ENCODE measurements around the gene AKR1E2. TPM values are rescaled to one million over a fixed set of nuclear protein-coding genes. Genes with fewer than 3 reads are reported as not detected.
A peak's percentile ranks its signal among the peaks of the same experiment; 100 is the strongest.

The AKR1E2 gene
- polyA plus RNA-seq, 3 donors: 0.45 to 0.74 (median 0.67) TPM

DNA sequence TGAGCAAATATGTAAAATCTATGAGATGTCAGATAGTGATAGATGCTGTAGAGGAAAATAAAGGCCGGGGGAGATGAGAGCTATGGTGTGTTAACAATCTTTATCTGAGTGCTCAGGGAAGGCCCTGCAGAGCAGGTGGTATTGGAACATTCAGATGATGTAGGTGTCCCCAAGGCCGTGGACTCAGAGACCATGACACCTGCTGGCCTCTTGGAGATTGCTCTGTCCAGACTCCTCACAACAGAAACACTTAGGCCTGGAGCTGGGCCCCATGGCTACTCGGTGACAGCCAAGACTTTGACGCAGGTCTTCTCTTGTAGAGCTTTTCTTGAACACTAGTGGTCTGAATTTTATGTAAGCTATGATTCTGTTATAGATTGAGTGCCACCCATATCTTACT is 13.3 kb downstream of the AKR1E2 start:
- Mint-ChIP-seq H3K36me3 (peaks cover 11 to 24% of the 10 kb centered on the region in 2 donors), H3K4me1 (peaks cover 2% of the 10 kb centered on the region), H3K4me3 (no peak overlapping the region), H3K9me3 (peaks cover 0 to under 1% (median 0%) of the 10 kb centered on the region in 7 donors), H3K27ac (peak overlapping the region in 1 of 7 donors; percentile 48), H3K27me3 (ENCODE audit: low read depth in 3 of 3) (peaks cover 0 to 3% (median 1%) of the 10 kb centered on the region in 3 donors)
- Histone ChIP-seq H3K27me3 (ENCODE audit: control insufficient read depth in 2 of 2, insufficient read depth in 2 of 2, low read length in 2 of 2) (no peaks in the 10 kb centered on the region), H4K20me1 (ENCODE audit: insufficient read depth, low read length) (no peaks in the 10 kb centered on the region), H3K4me3 (replicated peaks in 1 of 3; ENCODE audit: low read depth in 2 of 3, low read length in 3 of 3) (no peak overlapping the region), H3K4me2 (replicated peaks; ENCODE audit: extremely low read depth, low read length, poor library complexity, severe bottlenecking) (no peak overlapping the region), H3K27ac (ENCODE audit: low read depth in 1 of 2, low read length in 2 of 2) (no peak overlapping the region), H3K9me3 (replicated peaks in 1 of 2; ENCODE audit: control insufficient read depth in 1 of 2, insufficient read depth in 1 of 2, low read length in 2 of 2) (no peaks in the 10 kb centered on the region), H3K36me3 (replicated peaks in 1 of 2; ENCODE audit: control insufficient read depth in 1 of 2, insufficient read depth in 2 of 2, low read length in 2 of 2) (no peaks in the 10 kb centered on the region), H2AFZ (ENCODE audit: insufficient read depth, low read depth, low read length, poor library complexity, severe bottlenecking) (no peak overlapping the region), H3K4me1 (ENCODE audit: control insufficient read depth in 1 of 2, insufficient read depth in 2 of 2, low read length in 2 of 2) (no peaks in the 10 kb centered on the region), H3K79me2 (ENCODE audit: insufficient read depth, low read length) (no peaks in the 10 kb centered on the region), H3K9ac (ENCODE audit: insufficient read depth, low read length, poor library complexity, severe bottlenecking) (no peak overlapping the region)
- WGBS (ENCODE audit: insufficient coverage): 100% methylated on average over 1 of the region's 4 CpGs
- intact Hi-C loops (cut with micrococcal nuclease): no loop called here
- no peak for DNase-seq
- TF ChIP-seq CTCF (IDR thresholded peaks at IDR 0.05): no peak

GRCh38 chr10:4840151-4840550 is 14.1 kb downstream of the AKR1E2 start:
- DNase-seq: no peak
- Mint-ChIP-seq H3K27ac (peak overlapping the region in 1 of 7 donors; percentile 37), H3K27me3 (ENCODE audit: low read depth in 3 of 3) (peaks cover 0 to 3% (median 1%) of the 10 kb centered on the region in 3 donors), H3K9me3 (peaks cover 0 to 2% (median 0%) of the 10 kb centered on the region in 7 donors), H3K36me3 (peaks cover 11 to 24% of the 10 kb centered on the region in 2 donors), H3K4me1 (peaks cover 2% of the 10 kb centered on the region), H3K4me3 (no peak overlapping the region)
- WGBS (ENCODE audit: insufficient coverage): 100% methylated on average over 1 of the region's 2 CpGs
- no peaks in the 10 kb centered on the region for H3K79me2 ChIP-seq (ENCODE audit: insufficient read depth, low read length)
- no peak overlapping the region for H3K27ac ChIP-seq (ENCODE audit: low read depth in 1 of 2, low read length in 2 of 2)
- H3K4me1 ChIP-seq (ENCODE audit: control insufficient read depth in 1 of 2, insufficient read depth in 2 of 2, low read length in 2 of 2): no peaks in the 10 kb centered on the region
- no peaks in the 10 kb centered on the region for H3K9me3 ChIP-seq (replicated peaks in 1 of 2; ENCODE audit: control insufficient read depth in 1 of 2, insufficient read depth in 1 of 2, low read length in 2 of 2)
- H3K27me3 ChIP-seq (ENCODE audit: control insufficient read depth in 2 of 2, insufficient read depth in 2 of 2, low read length in 2 of 2): no peaks in the 10 kb centered on the region
- TF ChIP-seq CTCF (IDR thresholded peaks at IDR 0.05): no peak
- H3K4me2 ChIP-seq (replicated peaks; ENCODE audit: extremely low read depth, low read length, poor library complexity, severe bottlenecking): no peak overlapping the region
- intact Hi-C loops (cut with micrococcal nuclease): loop anchor here (10.0 kb wide), 2 partner anchors 445 to 785 kb away; no protein-coding TSS in a partner anchor
- no peaks in the 10 kb centered on the region for H4K20me1 ChIP-seq (ENCODE audit: insufficient read depth, low read length)
- H3K36me3 ChIP-seq (replicated peaks in 1 of 2; ENCODE audit: control insufficient read depth in 1 of 2, insufficient read depth in 2 of 2, low read length in 2 of 2): no peaks in the 10 kb centered on the region
- no peak overlapping the region for H3K9ac ChIP-seq (ENCODE audit: insufficient read depth, low read length, poor library complexity, severe bottlenecking)
- H3K4me3 ChIP-seq (replicated peaks in 1 of 3; ENCODE audit: low read depth in 2 of 3, low read length in 3 of 3): no peak overlapping the region
- no peak overlapping the region for H2AFZ ChIP-seq (ENCODE audit: insufficient read depth, low read depth, low read length, poor library complexity, severe bottlenecking)

Data from CD14-positive monocyte (primary cell).